ENCODE measurements around the gene MKRN2. TPM values are rescaled to one million over a fixed set of nuclear protein-coding genes. Genes with fewer than 3 reads are reported as not detected.
"Not testable (repeated sequence)": the region's sequence is repeated elsewhere in the genome, so short reads cannot be mapped to it uniquely, and the experiment has no call there.

MKRN2 gene
- total and polyA plus RNA-seq, 2 of the 4 experiments (the other 2 are of a cell fraction): 44.4 to 65.6 TPM

GRCh38 chr3:12630292-12630691 lies 73.4 kb downstream of the MKRN2 start:
- peaks cover 9% of the 10 kb centered on the region for H3K4me1 ChIP-seq (ENCODE audit: control insufficient read depth, insufficient read depth, low read length)
- no peak overlapping the region for H2BK20ac ChIP-seq (ENCODE audit: low read depth, low read length)
- H3K9me1 ChIP-seq (ENCODE audit: insufficient read depth, low read length): peaks cover 15% of the 10 kb centered on the region
- no peak overlapping the region for H4K8ac ChIP-seq (ENCODE audit: low read depth in 2 of 2, low read length in 2 of 2)
- no peaks in the 10 kb centered on the region for H3K36me3 ChIP-seq (ENCODE audit: control insufficient read depth, insufficient read depth, low read length)
- no peaks in the 10 kb centered on the region for H3K27me3 ChIP-seq (ENCODE audit: control insufficient read depth, insufficient read depth, low read length)
- H3K18ac ChIP-seq (ENCODE audit: low read depth, low read length): peak overlapping the region; percentile 25; the same call in 1 of the 2 replicates
- dilution Hi-C loops (cut with HindIII; ENCODE audit: low sequenced_read_pairs, unreplicated experiment) (no loop called here), intact Hi-C loops (cut with micrococcal nuclease) (no loop called here), in situ Hi-C loops (cut with MboI; ENCODE audit: low sequenced_read_pairs) (no loop called here)
- H2BK15ac ChIP-seq (ENCODE audit: low read depth, low read length): no peak overlapping the region
- peak overlapping the region; percentile 4; the same call in 1 of the 2 replicates for H3K14ac ChIP-seq (replicated peaks; ENCODE audit: low read depth, low read length)
- H4K5ac ChIP-seq (ENCODE audit: low read depth, low read length): no peak overlapping the region
- TF ChIP-seq CTCF (conservative IDR thresholded peaks at IDR 0.05; ENCODE audit: low read depth, low read length) (no peak), MAZ (IDR thresholded peaks at IDR 0.05; ENCODE audit: borderline replicate concordance, low read depth, low read length) (no peak), POLR2A (IDR thresholded peaks at IDR 0.05; ENCODE audit: low read depth, low read length) (no peak), RFX5 (IDR thresholded peaks at IDR 0.05; ENCODE audit: low read depth, low read length) (no peak), NFE2L2 (IDR thresholded peaks at IDR 0.05; ENCODE audit: low read depth, low read length) (no peak), MAFK (IDR thresholded peaks at IDR 0.05; ENCODE audit: low read depth, low read length) (no peak), FOS (IDR thresholded peaks at IDR 0.05; ENCODE audit: low read depth, low read length) (no peak)
- no TSS peak for BruUV-seq (replicated peaks)
- H3K9ac ChIP-seq (ENCODE audit: low read depth, low read length): no peak overlapping the region
- CTCF ChIA-PET: no interaction called here
- no peak overlapping the region for H3K27ac ChIP-seq (ENCODE audit: insufficient read depth, low read length)
- H3K56ac ChIP-seq (ENCODE audit: extremely low read depth, insufficient read depth, low read length): no peak overlapping the region
- no peaks in the 10 kb centered on the region for H3K9me3 ChIP-seq (ENCODE audit: control insufficient read depth, insufficient read depth, low read length)
- H2BK5ac ChIP-seq (ENCODE audit: low read depth, low read length, poor library complexity, severe bottlenecking): no peak overlapping the region
- WGBS, 2 experiments (ENCODE audit: extremely low coverage in 2 of 2, insufficient read length in 1 of 2): 71% methylated on average over 1 of the region's 2 CpGs; no CpG with 5 or more reads in 1 of the 2 experiments
- peak overlapping the region; percentile 66; the same call in 1 of the 2 replicates for H2AK5ac ChIP-seq (ENCODE audit: low read depth, low read length)
- peaks cover 16 to 56% of the 10 kb centered on the region in 2 experiments for H3K79me1 ChIP-seq (ENCODE audit: low read depth in 1 of 2, low read length in 2 of 2)
- no peak overlapping the region for H3K4me3 ChIP-seq (ENCODE audit: insufficient read depth, low read depth, low read length)
- ATAC-seq (ENCODE audit: low read depth): no peak
- H4K20me1 ChIP-seq (ENCODE audit: insufficient read depth, low read length): peaks cover 83% of the 10 kb centered on the region
- no peak overlapping the region for H2AFZ ChIP-seq (replicated peaks; ENCODE audit: low read length, poor library complexity)
- H2AK9ac ChIP-seq (replicated peaks; ENCODE audit: low read depth, low read length, poor library complexity): no peak overlapping the region
- POLR2A ChIA-PET (ENCODE audit: unreplicated experiment): no interaction called here
- H4K91ac ChIP-seq (ENCODE audit: insufficient read depth, low read depth, low read length): no peak overlapping the region
- H3K4me2 ChIP-seq (ENCODE audit: low read depth, low read length): no peak overlapping the region
- H3K23ac ChIP-seq (ENCODE audit: low read depth, low read length): peak overlapping the region; percentile 45
- no peak for DNase-seq
- H3K4ac ChIP-seq (ENCODE audit: low read depth, low read length): no peak overlapping the region
- H2BK120ac ChIP-seq (ENCODE audit: low read depth, low read length): no peak overlapping the region

GRCh38 chr3:12630843-12631242 lies 74.0 kb downstream of the MKRN2 start:
- H4K5ac ChIP-seq (ENCODE audit: low read depth, low read length); H3K4ac ChIP-seq (ENCODE audit: low read depth, low read length); H3K4me1 ChIP-seq (ENCODE audit: control insufficient read depth, insufficient read depth, low read length); H2AFZ ChIP-seq (replicated peaks; ENCODE audit: low read length, poor library complexity); dilution Hi-C loops (cut with HindIII; ENCODE audit: low sequenced_read_pairs, unreplicated experiment); H2AK5ac ChIP-seq (ENCODE audit: low read depth, low read length); CTCF ChIA-PET; in situ Hi-C loops (cut with MboI; ENCODE audit: low sequenced_read_pairs); H4K91ac ChIP-seq (ENCODE audit: insufficient read depth, low read depth, low read length); POLR2A ChIA-PET (ENCODE audit: unreplicated experiment); H3K4me2 ChIP-seq (ENCODE audit: low read depth, low read length); H3K18ac ChIP-seq (ENCODE audit: low read depth, low read length); H3K27ac ChIP-seq (ENCODE audit: insufficient read depth, low read length); BruUV-seq (replicated peaks); H2BK5ac ChIP-seq (ENCODE audit: low read depth, low read length, poor library complexity, severe bottlenecking); H3K9ac ChIP-seq (ENCODE audit: low read depth, low read length); ATAC-seq (ENCODE audit: low read depth); H2BK20ac ChIP-seq (ENCODE audit: low read depth, low read length); intact Hi-C loops (cut with micrococcal nuclease); DNase-seq; H2BK15ac ChIP-seq (ENCODE audit: low read depth, low read length); H4K8ac ChIP-seq (ENCODE audit: low read depth in 2 of 2, low read length in 2 of 2); H3K4me3 ChIP-seq (ENCODE audit: insufficient read depth, low read depth, low read length); H2AK9ac ChIP-seq (replicated peaks; ENCODE audit: low read depth, low read length, poor library complexity); H3K56ac ChIP-seq (ENCODE audit: extremely low read depth, insufficient read depth, low read length); H3K27me3 ChIP-seq (ENCODE audit: control insufficient read depth, insufficient read depth, low read length); H3K14ac ChIP-seq (replicated peaks; ENCODE audit: low read depth, low read length); H3K36me3 ChIP-seq (ENCODE audit: control insufficient read depth, insufficient read depth, low read length); H3K9me3 ChIP-seq (ENCODE audit: control insufficient read depth, insufficient read depth, low read length); H2BK120ac ChIP-seq (ENCODE audit: low read depth, low read length): not testable (repeated sequence)
- H3K79me1 ChIP-seq (ENCODE audit: low read depth in 1 of 2, low read length in 2 of 2): peaks cover 14 to 52% of the 10 kb centered on the region in 2 experiments
- H4K20me1 ChIP-seq (ENCODE audit: insufficient read depth, low read length): peaks cover 78% of the 10 kb centered on the region
- WGBS, 2 experiments (ENCODE audit: extremely low coverage in 2 of 2, insufficient read length in 1 of 2): no CpG with 5 or more reads among the region's 7 CpGs
- peak overlapping the region; percentile 45; the same call in 1 of the 2 replicates for H3K23ac ChIP-seq (ENCODE audit: low read depth, low read length)
- H3K9me1 ChIP-seq (ENCODE audit: insufficient read depth, low read length): peaks cover 12% of the 10 kb centered on the region

Data from IMR-90 (cell line).